Measurements from ENCODE around the gene FGD3.

Gene FGD3

GRCh38 chr9:93085676-93086075 lies 138.4 kb downstream of the FGD3 start:
- no peak overlapping the region for H3K4me3 ChIP-seq (ENCODE audit: low read depth in 1 of 2, low read length in 2 of 2)
- H3K27ac ChIP-seq (ENCODE audit: low read length): no peak overlapping the region
- H3K27me3 ChIP-seq (ENCODE audit: low read depth, low read length): no peaks in the 10 kb centered on the region
- peaks cover 0 to 3% of the 10 kb centered on the region in 2 donors for H3K4me1 ChIP-seq (ENCODE audit: control insufficient read depth in 1 of 2, insufficient read depth in 2 of 2, low read length in 2 of 2)
- no peaks in the 10 kb centered on the region for H3K36me3 ChIP-seq (ENCODE audit: control insufficient read depth in 1 of 2, insufficient read depth in 2 of 2, low read length in 2 of 2)
- H3K9me3 ChIP-seq (ENCODE audit: control insufficient read depth in 1 of 2, low read length in 2 of 2): peaks cover 0 to under 1% of the 10 kb centered on the region in 2 donors

Measured in muscle layer of duodenum (tissue), 2 donors.